C4-2B (cell line): ENCODE measurements around the gene IPO9.

Experiments
- H3K27ac ChIP-seq: fragments of 450-650 bp; 2 replicates; pipeline ENCODE4 v1.5.1; 2017
- ZFX ChIP-seq: fragments of 450-650 bp; IDR thresholded peaks from 2 replicates; pipeline ENCODE4 v1.6.1; 2017
- TF ChIP-seq, protein P1 (sequence below): fragments of 450-650 bp; conservative IDR thresholded peaks from 2 replicates; pipeline ENCODE4 v1.5.1; 2017; ENCODE audit warnings: mild to moderate bottlenecking

IPO9 gene

DNA sequence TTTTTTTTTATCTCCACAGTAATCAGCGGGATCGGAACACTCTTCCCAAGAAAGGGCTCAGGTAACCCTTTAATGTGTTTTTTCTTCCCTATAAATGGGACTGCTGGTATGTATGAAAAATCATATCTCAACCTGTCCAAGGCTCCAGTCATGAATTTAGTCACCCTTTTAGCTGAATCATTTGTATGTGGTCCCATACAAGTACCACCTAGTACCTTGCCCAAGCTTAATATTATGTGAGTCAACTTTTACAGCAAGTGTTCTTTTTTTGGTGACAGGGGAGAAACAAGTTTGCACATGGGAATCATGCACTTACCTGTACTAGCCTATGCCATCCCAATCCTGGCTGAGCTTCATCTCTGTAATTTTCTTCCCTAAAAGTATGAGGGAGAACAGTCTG lies 43.7 kb upstream of the IPO9 start:
- no peak overlapping the region for H3K27ac ChIP-seq
- TF ChIP-seq, protein P1, sequence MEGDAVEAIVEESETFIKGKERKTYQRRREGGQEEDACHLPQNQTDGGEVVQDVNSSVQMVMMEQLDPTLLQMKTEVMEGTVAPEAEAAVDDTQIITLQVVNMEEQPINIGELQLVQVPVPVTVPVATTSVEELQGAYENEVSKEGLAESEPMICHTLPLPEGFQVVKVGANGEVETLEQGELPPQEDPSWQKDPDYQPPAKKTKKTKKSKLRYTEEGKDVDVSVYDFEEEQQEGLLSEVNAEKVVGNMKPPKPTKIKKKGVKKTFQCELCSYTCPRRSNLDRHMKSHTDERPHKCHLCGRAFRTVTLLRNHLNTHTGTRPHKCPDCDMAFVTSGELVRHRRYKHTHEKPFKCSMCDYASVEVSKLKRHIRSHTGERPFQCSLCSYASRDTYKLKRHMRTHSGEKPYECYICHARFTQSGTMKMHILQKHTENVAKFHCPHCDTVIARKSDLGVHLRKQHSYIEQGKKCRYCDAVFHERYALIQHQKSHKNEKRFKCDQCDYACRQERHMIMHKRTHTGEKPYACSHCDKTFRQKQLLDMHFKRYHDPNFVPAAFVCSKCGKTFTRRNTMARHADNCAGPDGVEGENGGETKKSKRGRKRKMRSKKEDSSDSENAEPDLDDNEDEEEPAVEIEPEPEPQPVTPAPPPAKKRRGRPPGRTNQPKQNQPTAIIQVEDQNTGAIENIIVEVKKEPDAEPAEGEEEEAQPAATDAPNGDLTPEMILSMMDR, result no peak
- no peak for TF ChIP-seq ZFX

DNA sequence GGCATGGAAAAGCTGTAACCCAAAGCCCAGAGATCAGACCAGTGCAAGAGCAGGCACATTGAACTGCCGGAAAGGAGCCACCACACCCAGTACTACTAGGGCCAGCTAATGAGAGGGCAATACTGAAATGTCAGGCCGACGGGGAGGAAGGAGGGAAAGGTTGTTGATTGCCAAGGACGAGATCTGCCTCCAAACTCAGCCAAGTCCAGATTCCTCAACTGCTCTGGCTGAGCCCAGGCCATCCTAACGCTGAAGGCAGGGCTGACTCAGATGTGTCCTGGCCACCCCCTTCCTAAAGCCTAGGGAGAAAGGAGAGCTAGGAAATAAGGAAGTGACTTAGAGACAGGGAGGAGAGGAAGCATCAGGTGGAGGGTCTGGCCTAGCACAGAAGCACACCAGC lies 42.1 kb upstream of the IPO9 start:
- H3K27ac ChIP-seq, result no peak overlapping the region
- TF ChIP-seq ZFX, result no peak
- TF ChIP-seq, protein P1, result no peak

DNA sequence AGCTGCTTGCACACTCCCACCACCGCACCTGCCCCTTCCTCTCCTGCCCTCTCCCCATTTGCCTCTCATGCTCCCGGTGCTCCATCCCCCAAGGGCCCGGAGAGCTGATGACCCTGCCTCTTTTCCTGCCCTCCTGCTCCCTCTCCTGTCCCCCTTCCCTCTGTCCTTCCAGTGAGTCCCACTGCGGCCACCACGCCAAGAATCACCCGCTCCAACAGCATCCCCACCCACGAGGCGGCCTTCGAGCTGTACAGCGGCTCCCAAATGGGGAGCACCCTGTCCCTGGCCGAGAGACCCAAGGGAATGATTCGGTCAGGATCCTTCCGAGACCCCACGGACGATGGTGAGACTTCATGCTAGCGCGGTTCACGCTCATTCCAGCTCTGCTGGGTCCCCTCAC lies 40.7 kb upstream of the IPO9 start:
- no peak overlapping the region for H3K27ac ChIP-seq
- TF ChIP-seq ZFX, result no peak
- TF ChIP-seq, protein P1, result no peak

DNA sequence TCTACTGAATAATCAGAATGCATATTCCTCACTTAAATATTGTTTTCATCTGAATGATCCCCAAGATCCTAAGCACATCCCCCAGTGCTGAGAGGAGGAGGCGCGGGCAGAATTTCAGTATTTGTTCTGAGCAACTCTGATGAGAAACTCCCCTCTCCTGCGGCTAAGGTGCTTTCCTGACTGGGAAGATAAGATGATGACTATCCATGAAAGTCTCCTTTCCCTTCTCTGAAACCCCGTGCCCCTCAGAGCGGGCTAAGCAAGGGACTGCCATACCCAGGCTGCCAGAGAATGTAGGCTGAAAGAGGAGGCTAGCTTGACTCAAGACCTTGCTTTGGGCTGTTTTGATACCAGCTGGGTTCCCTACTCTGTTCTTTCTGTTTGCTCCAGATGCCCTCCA lies 39.7 kb upstream of the IPO9 start:
- H3K27ac ChIP-seq, result no peak overlapping the region
- TF ChIP-seq, protein P1, result no peak
- TF ChIP-seq ZFX, result no peak

DNA sequence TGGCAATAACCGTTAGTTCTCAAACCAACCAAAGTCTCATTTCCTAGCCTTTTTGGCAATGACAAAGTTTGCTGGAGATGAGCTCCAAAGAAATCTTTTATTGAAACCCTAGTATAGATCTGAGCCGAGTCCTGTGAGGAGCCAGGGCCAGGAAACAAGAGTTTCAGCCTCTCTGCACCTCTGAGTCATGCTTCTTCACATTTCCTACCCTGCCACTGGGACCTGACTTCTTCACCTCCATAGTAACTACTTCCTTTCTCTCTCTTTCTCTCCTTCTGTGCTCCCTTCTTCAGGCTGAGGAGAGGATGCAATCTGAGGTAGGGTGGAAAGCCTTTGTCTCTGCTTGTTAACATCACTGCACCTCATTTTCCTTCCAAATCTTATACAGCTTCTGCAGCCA lies 38.7 kb upstream of the IPO9 start:
- no peak for TF ChIP-seq ZFX
- TF ChIP-seq, protein P1, result no peak
- no peak overlapping the region for H3K27ac ChIP-seq

DNA sequence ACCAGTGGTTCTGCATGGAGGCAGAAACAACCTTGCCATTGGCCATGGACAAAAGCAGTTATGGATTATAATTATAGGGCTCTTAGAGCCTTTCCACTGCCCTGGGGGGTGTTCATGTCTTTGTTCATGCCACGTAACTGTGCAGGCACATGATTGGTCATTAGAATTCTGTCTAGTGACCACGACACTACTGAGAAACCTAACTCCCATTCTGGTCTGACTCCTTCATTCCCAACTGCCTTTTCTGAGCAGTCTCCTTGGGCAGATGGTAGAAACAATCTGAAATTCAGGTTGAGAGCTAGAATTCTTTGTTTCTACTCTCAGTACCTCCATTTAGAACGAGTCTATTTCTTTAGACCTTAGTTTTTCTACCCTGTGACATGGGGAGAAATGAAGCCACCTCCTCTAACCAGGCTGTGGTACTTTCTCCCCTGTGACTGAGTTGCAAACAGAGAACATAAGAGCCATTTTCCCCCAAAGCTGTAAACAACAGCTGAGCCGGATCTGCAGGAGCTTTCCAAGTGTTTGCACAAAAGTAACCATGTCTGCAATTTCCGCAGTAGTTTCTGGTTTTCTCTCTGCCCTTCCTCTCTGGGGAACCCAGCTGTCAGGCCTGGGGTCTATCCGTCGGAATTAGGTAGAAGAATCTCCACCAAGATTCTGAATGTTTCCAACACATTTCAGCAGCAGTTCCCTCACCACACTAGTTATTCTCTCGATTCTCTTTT lies 37.7 kb upstream of the IPO9 start:
- TF ChIP-seq, protein P1, result no peak
- no peak for TF ChIP-seq ZFX
- no peak overlapping the region for H3K27ac ChIP-seq

DNA sequence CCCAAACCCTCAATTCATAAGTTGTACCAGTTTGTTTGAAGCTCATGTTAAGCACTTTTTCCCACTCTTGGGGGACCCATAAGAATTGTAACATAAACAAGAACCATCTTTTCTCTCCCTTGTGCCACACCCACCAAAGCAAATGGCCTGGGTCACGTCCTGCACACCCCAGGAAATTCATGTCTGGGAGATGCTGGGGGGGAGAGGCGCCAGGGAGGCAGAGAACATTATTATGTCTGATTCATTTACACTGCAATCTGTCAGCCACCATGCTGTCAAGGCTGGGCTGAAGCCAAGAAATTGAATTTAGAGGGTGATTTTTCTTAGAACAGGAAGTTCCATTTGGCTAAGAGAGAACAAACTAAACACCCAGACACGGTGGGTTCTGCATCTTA lies 37.2 kb upstream of the IPO9 start:
- no peak overlapping the region for H3K27ac ChIP-seq
- TF ChIP-seq ZFX, result no peak
- TF ChIP-seq, protein P1, result no peak
